Loucy (cell line): ENCODE data around the gene LDLRAD4.

Experiments
- H2AFZ ChIP-seq: fragments of 200-600 bp; sonication (generic); 2 replicates; pipeline ENCODE4 v1.6.0; 2016; ENCODE audit warnings: antibody characterized with exemption, mild to moderate bottlenecking, low read length, moderate library complexity
- H3F3A ChIP-seq: fragments of 200-600 bp; 2 replicates; pipeline ENCODE4 v1.6.0; 2016; ENCODE audit warnings: antibody characterized with exemption, low read depth, mild to moderate bottlenecking
- H3K27me3 ChIP-seq: fragments of 200-600 bp; sonication (generic); 2 replicates; pipeline ENCODE4 v1.6.1; 2014; ENCODE audit warnings: low read length, mild to moderate bottlenecking; ENCODE audit not compliant: insufficient read depth, poor library complexity, severe bottlenecking
- H3K36me3 ChIP-seq: fragments of 200-600 bp; sonication (generic); 2 replicates; pipeline ENCODE4 v1.6.1; 2016; ENCODE audit warnings: low read length; ENCODE audit not compliant: insufficient read depth
- H3K4me1 ChIP-seq: fragments of 200-600 bp; sonication (generic); 2 replicates; pipeline ENCODE4 v1.5.1; 2014; ENCODE audit warnings: low read length, mild to moderate bottlenecking; ENCODE audit not compliant: insufficient read depth, poor library complexity, severe bottlenecking
- H3K4me2 ChIP-seq: fragments of 200-600 bp; sonication (generic); 2 replicates; pipeline ENCODE4 v1.6.0; 2014; ENCODE audit warnings: antibody characterized with exemption, low read length, low read depth, mild to moderate bottlenecking; ENCODE audit not compliant: poor library complexity, severe bottlenecking
- H3K4me3 ChIP-seq: fragments of 200-600 bp; sonication (generic); 2 replicates; pipeline ENCODE4 v1.5.1; 2014; ENCODE audit warnings: low read length, mild to moderate bottlenecking, mixed read lengths; ENCODE audit not compliant: poor library complexity, severe bottlenecking
- H3K79me2 ChIP-seq: fragments of 200-600 bp; sonication (generic); 2 replicates; pipeline ENCODE4 v1.6.1; 2014; ENCODE audit warnings: low read length; ENCODE audit not compliant: insufficient read depth
- H3K9ac ChIP-seq: fragments of 200-600 bp; sonication (generic); 2 replicates; pipeline ENCODE4 v1.6.0; 2014; ENCODE audit warnings: mild to moderate bottlenecking, low read depth, low read length, moderate library complexity; ENCODE audit not compliant: poor library complexity, severe bottlenecking
- H3K9me2 ChIP-seq: fragments of 200-600 bp; sonication (generic); replicated peaks from 2 replicates; pipeline ENCODE4 v1.6.1; 2016; ENCODE audit warnings: low read depth, low read length, mixed read lengths
- H3K9me3 ChIP-seq: fragments of 200-600 bp; sonication (generic); 2 replicates; pipeline ENCODE4 v1.6.1; 2014; ENCODE audit warnings: mild to moderate bottlenecking, antibody characterized with exemption, low read length, low read depth; ENCODE audit not compliant: insufficient read depth
- H4K20me1 ChIP-seq: fragments of 200-600 bp; sonication (generic); 2 replicates; pipeline ENCODE4 v1.6.0; 2014; ENCODE audit warnings: antibody characterized with exemption, low read length, mild to moderate bottlenecking; ENCODE audit not compliant: insufficient read depth, poor library complexity, severe bottlenecking
- CTCF ChIP-seq: fragments of 200-600 bp; sonication (generic); conservative IDR thresholded peaks from 2 replicates; pipeline ENCODE4 v1.5.1; 2014; ENCODE audit warnings: mild to moderate bottlenecking, antibody characterized with exemption, low read length
- EZH2phosphoT487 ChIP-seq: fragments of 200-600 bp; IDR thresholded peaks from 2 replicates; pipeline ENCODE4 v1.6.1; 2018; ENCODE audit warnings: antibody characterized with exemption, mild to moderate bottlenecking, moderate library complexity, borderline replicate concordance

LDLRAD4 gene

DNA sequence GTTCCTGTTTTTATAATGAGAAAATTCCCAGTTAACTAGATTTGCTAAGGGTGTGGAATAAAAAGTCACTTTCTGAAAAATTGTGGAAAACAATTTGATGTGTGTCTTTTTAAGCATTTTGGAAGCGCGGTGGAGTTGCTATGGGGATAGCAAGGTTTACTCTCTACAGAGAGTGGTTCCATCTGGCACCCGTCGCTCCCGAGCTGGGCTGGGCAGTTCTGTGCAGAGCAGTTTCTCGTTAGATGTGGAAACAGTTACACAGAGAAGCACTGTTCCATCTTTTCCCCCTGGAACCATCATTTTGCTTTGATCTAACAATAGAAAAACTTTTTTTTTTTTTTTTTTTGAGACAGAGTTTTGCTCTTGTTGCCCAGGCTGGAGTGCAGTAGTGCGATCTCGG, 17.4 kb downstream of the LDLRAD4 start:
- no peaks in the 10 kb centered on the region for H3K27me3 ChIP-seq
- H3K9me2 ChIP-seq, result no peaks in the 10 kb centered on the region
- H3K79me2 ChIP-seq, result peaks cover 66% of the 10 kb centered on the region
- TF ChIP-seq EZH2phosphoT487 (no peak), CTCF (no peak)
- H3K4me1 ChIP-seq, result no peaks in the 10 kb centered on the region
- H3K4me3 ChIP-seq, result no peak overlapping the region
- no peaks in the 10 kb centered on the region for H3K9me3 ChIP-seq
- H3K4me2 ChIP-seq, result no peak overlapping the region
- no peak overlapping the region for H3K9ac ChIP-seq
- no peaks in the 10 kb centered on the region for H3K36me3 ChIP-seq
- H3F3A ChIP-seq, result no peaks in the 10 kb centered on the region
- H2AFZ ChIP-seq, result no peak overlapping the region
- H4K20me1 ChIP-seq, result no peaks in the 10 kb centered on the region

GRCh38 chr18:13236411-13236810, 17.9 kb downstream of the LDLRAD4 start:
- Histone ChIP-seq H3K4me3 (no peak overlapping the region), H3K4me1 (no peaks in the 10 kb centered on the region), H3K27me3 (no peaks in the 10 kb centered on the region), H3K9ac (no peak overlapping the region), H2AFZ (no peak overlapping the region), H3K79me2 (peaks cover 65% of the 10 kb centered on the region), H3K9me2 (no peaks in the 10 kb centered on the region), H3F3A (no peaks in the 10 kb centered on the region), H3K36me3 (no peaks in the 10 kb centered on the region), H4K20me1 (no peaks in the 10 kb centered on the region), H3K4me2 (no peak overlapping the region), H3K9me3 (no peaks in the 10 kb centered on the region)
- no peak for TF ChIP-seq EZH2phosphoT487
- no peak for TF ChIP-seq CTCF

DNA sequence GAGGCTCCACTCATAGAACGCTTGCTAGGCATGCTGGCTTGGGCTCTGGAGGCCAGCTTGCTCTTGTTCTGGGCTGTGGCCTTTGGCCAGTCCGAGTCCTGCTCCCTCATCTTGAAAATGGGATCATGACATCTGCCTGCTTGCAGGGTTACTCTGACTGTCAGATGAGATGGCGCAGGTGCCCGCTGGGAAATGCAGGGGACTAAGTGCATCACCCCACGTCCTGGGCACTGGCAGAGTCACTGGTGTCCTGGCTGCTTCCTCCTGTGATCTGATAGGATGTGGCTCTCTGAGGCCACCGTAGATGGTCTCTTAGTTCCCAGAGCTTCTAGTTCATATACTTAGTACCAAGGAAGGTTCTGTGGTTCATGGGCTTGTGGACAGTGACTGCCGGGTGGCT, 18.5 kb downstream of the LDLRAD4 start:
- no peaks in the 10 kb centered on the region for H3K4me1 ChIP-seq
- no peak overlapping the region for H2AFZ ChIP-seq
- no peak for TF ChIP-seq EZH2phosphoT487
- no peak for TF ChIP-seq CTCF
- no peak overlapping the region for H3K4me2 ChIP-seq
- H3K9me2 ChIP-seq, result no peaks in the 10 kb centered on the region
- H3F3A ChIP-seq, result no peaks in the 10 kb centered on the region
- no peaks in the 10 kb centered on the region for H3K27me3 ChIP-seq
- no peaks in the 10 kb centered on the region for H3K9me3 ChIP-seq
- no peak overlapping the region for H3K4me3 ChIP-seq
- no peaks in the 10 kb centered on the region for H3K36me3 ChIP-seq
- H3K79me2 ChIP-seq, result peaks cover 62% of the 10 kb centered on the region
- H4K20me1 ChIP-seq, result no peaks in the 10 kb centered on the region
- H3K9ac ChIP-seq, result no peak overlapping the region
